ENCODE data around the gene CFAP210.

DNA sequence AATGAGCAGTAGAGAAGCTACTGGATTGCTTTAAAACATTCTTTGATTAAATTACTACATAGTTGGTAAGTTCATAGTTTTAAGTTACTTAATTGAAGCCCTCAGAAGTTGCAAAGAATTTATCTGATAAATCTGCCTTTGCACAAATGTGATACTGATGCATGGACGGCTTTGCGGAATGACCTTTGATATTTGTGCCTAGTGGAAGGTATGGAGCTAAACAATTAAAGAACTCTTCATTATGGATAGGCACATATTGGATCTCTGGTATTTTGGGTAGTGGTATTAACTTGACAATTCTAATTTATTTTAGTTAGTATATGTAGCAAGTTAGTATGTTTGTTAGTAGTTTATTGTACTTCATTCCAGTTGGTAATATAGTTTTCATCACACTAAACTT is 54.1 kb downstream of the CFAP210 start:
- TF ChIP-seq, protein P1, sequence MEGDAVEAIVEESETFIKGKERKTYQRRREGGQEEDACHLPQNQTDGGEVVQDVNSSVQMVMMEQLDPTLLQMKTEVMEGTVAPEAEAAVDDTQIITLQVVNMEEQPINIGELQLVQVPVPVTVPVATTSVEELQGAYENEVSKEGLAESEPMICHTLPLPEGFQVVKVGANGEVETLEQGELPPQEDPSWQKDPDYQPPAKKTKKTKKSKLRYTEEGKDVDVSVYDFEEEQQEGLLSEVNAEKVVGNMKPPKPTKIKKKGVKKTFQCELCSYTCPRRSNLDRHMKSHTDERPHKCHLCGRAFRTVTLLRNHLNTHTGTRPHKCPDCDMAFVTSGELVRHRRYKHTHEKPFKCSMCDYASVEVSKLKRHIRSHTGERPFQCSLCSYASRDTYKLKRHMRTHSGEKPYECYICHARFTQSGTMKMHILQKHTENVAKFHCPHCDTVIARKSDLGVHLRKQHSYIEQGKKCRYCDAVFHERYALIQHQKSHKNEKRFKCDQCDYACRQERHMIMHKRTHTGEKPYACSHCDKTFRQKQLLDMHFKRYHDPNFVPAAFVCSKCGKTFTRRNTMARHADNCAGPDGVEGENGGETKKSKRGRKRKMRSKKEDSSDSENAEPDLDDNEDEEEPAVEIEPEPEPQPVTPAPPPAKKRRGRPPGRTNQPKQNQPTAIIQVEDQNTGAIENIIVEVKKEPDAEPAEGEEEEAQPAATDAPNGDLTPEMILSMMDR (IDR thresholded peaks at IDR 0.05; ENCODE audit: low read depth, low read length): no peak
- TF ChIP-seq EZH2phosphoT487 (IDR thresholded peaks at IDR 0.05; ENCODE audit: low read depth): no peak
